Esophagus squamous epithelium (tissue), 4 donors: ENCODE results near the gene HSPBP1.

ENCODE experiments used
- CTCF ChIP-seq, 6 experiments: fragments of 450-650 bp in 4 of 6; fragments of 200-600 bp in 2 of 6; sonication (generic) in 2 of 6; IDR thresholded peaks; one replicate each; pipeline ENCODE4 v1.5.1; 2016 to 2019; ENCODE audit warnings: antibody characterized with exemption in 6 of 6, mild to moderate bottlenecking in 4 of 6, moderate library complexity in 4 of 6
- POLR2A ChIP-seq, 4 donors: fragments of 450-650 bp; IDR thresholded peaks; one replicate each; pipeline ENCODE4 v1.6.1; 2017; ENCODE audit warnings: antibody characterized with exemption in 4 of 4, mild to moderate bottlenecking in 4 of 4, moderate library complexity in 3 of 4

- no peak for TF ChIP-seq CTCF (IDR thresholded peaks at IDR 0.05)
- TF ChIP-seq POLR2A (IDR thresholded peaks at IDR 0.05) = no peak
These were observed 35.8 kb downstream of the HSPBP1 start for GRCh38 chr19:55244004-55244680.
